Kidney glomerular epithelial cell (primary cell): ENCODE data around the gene PFN3.
A peak's percentile ranks its signal among the peaks of the same experiment; 100 is the strongest.
"Not testable (repeated sequence)": the region's sequence is repeated elsewhere in the genome, so short reads cannot be mapped to it uniquely, and the experiment has no call there.

Experiments
- DNase-seq: peaks from one replicate; lab custom pipeline; 2025; lab: John Stamatoyannopoulos, UW

Gene PFN3

GRCh38 chr5:177425196-177425800, 24.8 kb upstream of the PFN3 start:
- no peak for DNase-seq

- DNase-seq, result no peak
Measured at GRCh38 chr5:177423671-177424070, 23.2 kb upstream of the PFN3 start.

GRCh38 chr5:177421062-177421798, 20.8 kb upstream of the PFN3 start:
- no peak for DNase-seq

GRCh38 chr5:177420472-177420871, 20.0 kb upstream of the PFN3 start:
- DNase-seq, result not testable (repeated sequence)

- no peak for DNase-seq
Measured at GRCh38 chr5:177419046-177419445, 18.6 kb upstream of the PFN3 start.

GRCh38 chr5:177417081-177417480, 16.6 kb upstream of the PFN3 start:
- not testable (repeated sequence) for DNase-seq

GRCh38 chr5:177414481-177414880, 14.0 kb upstream of the PFN3 start:
- DNase-seq, result no peak

- DNase-seq, result no peak
Measured at GRCh38 chr5:177412603-177413233, 12.3 kb upstream of the PFN3 start.

- DNase-seq, result no peak
Measured at GRCh38 chr5:177410575-177410974, 10.1 kb upstream of the PFN3 start.

- DNase-seq, result no peak
Measured at GRCh38 chr5:177409043-177409801, 8.8 kb upstream of the PFN3 start, which contains the start of gene F12. F12 (minus strand) TSS chr5:177409564; CDS start chr5:177409527, 37 bp downstream.

- DNase-seq, result no peak
Measured at GRCh38 chr5:177405805-177406204, 5.3 kb upstream of the PFN3 start.

GRCh38 chr5:177405312-177405711, 4.9 kb upstream of the PFN3 start:
- DNase-seq, result no peak

GRCh38 chr5:177404641-177405179, 4.2 kb upstream of the PFN3 start:
- DNase-seq, result no peak

- DNase-seq, result peak; percentile 47
Measured at GRCh38 chr5:177403792-177404640, 3.6 kb upstream of the PFN3 start.

- DNase-seq, result no peak
Measured at GRCh38 chr5:177403102-177403791, 2.8 kb upstream of the PFN3 start.

GRCh38 chr5:177402271-177403043, 2.0 kb upstream of the PFN3 start:
- peak; percentile 72 for DNase-seq

- DNase-seq, result no peak
Measured at GRCh38 chr5:177397875-177398390, 2.5 kb downstream of the PFN3 start.

GRCh38 chr5:177396807-177397206, 3.7 kb downstream of the PFN3 start:
- no peak for DNase-seq

GRCh38 chr5:177396078-177396477, 4.4 kb downstream of the PFN3 start:
- DNase-seq, result no peak

GRCh38 chr5:177393990-177394389, 6.5 kb downstream of the PFN3 start:
- no peak for DNase-seq
